Cardiac fibroblast (primary cell): ENCODE measurements around the gene TCTN2.
A peak's percentile ranks its signal among the peaks of the same experiment; 100 is the strongest.

Experiments
- DNase-seq, 2 donors: peaks; one replicate each; pipeline versions ENCODE4 v3.0.0 to v3.0.0-alpha.2; 2010; ENCODE audit warnings: low read depth in 2 of 2
- H3K4me3 ChIP-seq, 2 donors: replicated peaks in 1 of 2; 1 replicate in 1 of 2; 2 replicates in 1 of 2; pipeline ENCODE4 v1.5.1; 2011; ENCODE audit warnings: low read depth in 2 of 2, low read length in 2 of 2, mild to moderate bottlenecking in 2 of 2, moderate library complexity in 1 of 2
- CTCF ChIP-seq: IDR thresholded peaks from one replicate; pipeline ENCODE4 v1.5.1; 2011; ENCODE audit warnings: low read depth, mild to moderate bottlenecking, low read length, inconsistent platforms

Gene TCTN2

GRCh38 chr12:123659996-123660727, 10.8 kb upstream of the TCTN2 start:
- no peak for TF ChIP-seq CTCF
- DNase-seq: peak; percentile 85 to 94
- H3K4me3 ChIP-seq: no peak overlapping the region

- DNase-seq: no peak
- TF ChIP-seq CTCF: no peak
- H3K4me3 ChIP-seq: no peak overlapping the region
These were observed 3.1 kb upstream of the TCTN2 start for GRCh38 chr12:123667771-123668170.

- no peak for TF ChIP-seq CTCF
- DNase-seq: peak in 1 of 2 donors; percentile 11
- peak overlapping the region in 1 of 2 donors; percentile 83 for H3K4me3 ChIP-seq
These were observed 963 bp downstream of the TCTN2 start for GRCh38 chr12:123671876-123672275.

- no peak for DNase-seq
- no peak for TF ChIP-seq CTCF
- no peak overlapping the region for H3K4me3 ChIP-seq
These were observed 4.5 kb downstream of the TCTN2 start for GRCh38 chr12:123675436-123675835.

- TF ChIP-seq CTCF: no peak
- peak in 1 of 2 donors; percentile 34 for DNase-seq
- no peak overlapping the region for H3K4me3 ChIP-seq
These were observed 5.9 kb downstream of the TCTN2 start for GRCh38 chr12:123676616-123677320.

GRCh38 chr12:123678981-123679380, 8.1 kb downstream of the TCTN2 start:
- no peak overlapping the region for H3K4me3 ChIP-seq
- no peak for TF ChIP-seq CTCF
- DNase-seq: no peak

- DNase-seq: no peak
- no peak for TF ChIP-seq CTCF
- H3K4me3 ChIP-seq: no peak overlapping the region
These were observed 10.7 kb downstream of the TCTN2 start for GRCh38 chr12:123681605-123682004.
